ENCODE measurements around the gene GABRG3. TPM values are rescaled to one million over a fixed set of nuclear protein-coding genes. Genes with fewer than 3 reads are reported as not detected.

The GABRG3 gene
- total and polyA plus RNA-seq, 10 of the 15 experiments (the other 5 are each of a cell fraction or from before 2014, with no cell fraction given) = 0.15 TPM; not detected in 9

DNA sequence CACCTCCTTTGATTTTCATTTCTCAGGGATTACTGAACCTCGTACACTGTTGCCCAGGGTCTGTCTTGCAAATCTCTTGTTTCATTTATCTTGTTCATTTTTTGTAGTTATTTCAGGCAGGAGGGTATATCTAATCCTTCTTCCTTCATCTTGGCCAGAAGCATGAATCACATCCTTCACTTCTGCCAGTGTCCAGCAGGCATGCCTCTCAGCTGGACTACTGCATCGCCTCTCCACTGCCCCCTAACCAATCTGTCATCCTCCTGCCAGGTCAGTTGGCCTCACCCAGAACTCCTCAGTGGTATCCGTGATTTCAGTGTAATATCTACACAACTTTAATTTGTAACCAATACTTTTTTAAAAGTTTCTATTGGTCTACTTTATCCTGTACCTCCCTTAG is 297.9 kb downstream of the GABRG3 start:
- no TSS peak for BruUV-seq (replicated peaks)
- H3K79me2 ChIP-seq (ENCODE audit: control insufficient read depth, insufficient read depth, low read length) = no peaks in the 10 kb centered on the region
- H3K27me3 ChIP-seq (replicated peaks in 1 of 2; ENCODE audit: control insufficient read depth in 2 of 2, insufficient read depth in 2 of 2, low read length in 1 of 2) = no peaks in the 10 kb centered on the region
- ChIA-PET CTCF (no interaction called here), POLR2A (no interaction called here), SMC1A (ENCODE audit: uncharacterized antibody, unreplicated experiment) (no interaction called here), RAD21 (ENCODE audit: unreplicated experiment) (no interaction called here)
- no peak overlapping the region for H3K4me2 ChIP-seq (ENCODE audit: control insufficient read depth, insufficient read depth)
- no peaks in the 10 kb centered on the region for H3K4me1 ChIP-seq (ENCODE audit: control insufficient read depth, insufficient read depth, low read length)
- in situ Hi-C loops (cut with MboI) (no loop called here), intact Hi-C loops (cut with micrococcal nuclease; ENCODE audit: unreplicated experiment) (no loop called here)
- no peaks in the 10 kb centered on the region; the same call in 2 of the 3 replicates for H3K9me3 ChIP-seq (replicated peaks; ENCODE audit: control insufficient read depth, insufficient read depth, low read length)
- H3K36me3 ChIP-seq (ENCODE audit: control insufficient read depth in 2 of 2, insufficient read depth in 2 of 2, low read length in 1 of 2) = no peaks in the 10 kb centered on the region
- H4K20me1 ChIP-seq (ENCODE audit: control insufficient read depth, insufficient read depth) = no peaks in the 10 kb centered on the region
- H3K9ac ChIP-seq (ENCODE audit: control insufficient read depth, insufficient read depth, low read length) = no peak overlapping the region
- ATAC-seq = no peak
- WGBS (ENCODE audit: insufficient coverage, insufficient replicate concordance, low lambda C conversion rate, missing lambda C conversion rate) = 0% methylated on average over 3 of the region's 3 CpGs
- no peak overlapping the region for H3K4me3 ChIP-seq
- no peak for DNase-seq (ENCODE audit: low read depth, low spot score)
- no peak for FAIRE-seq
- H3K27ac ChIP-seq (ENCODE audit: control insufficient read depth, insufficient read depth) = no peak overlapping the region
- H2AFZ ChIP-seq (ENCODE audit: control insufficient read depth, low read depth, low read length) = no peak overlapping the region
- TF ChIP-seq IRF4 (IDR thresholded peaks at IDR 0.05; ENCODE audit: low read depth, low read length) (no peak), EP300 (IDR thresholded peaks at IDR 0.05; ENCODE audit: borderline replicate concordance in 1 of 2, control insufficient read depth in 1 of 2, low read depth in 2 of 2, low read length in 2 of 2) (no peak), MXI1 (IDR thresholded peaks at IDR 0.05; ENCODE audit: low read depth, low read length) (no peak), EZH2 (IDR thresholded peaks at IDR 0.05; ENCODE audit: borderline replicate concordance, control insufficient read depth, low read depth, low read length) (no peak), SIX5 (IDR thresholded peaks at IDR 0.05; ENCODE audit: low read depth, low read length, severe bottlenecking) (no peak), ATF7 (IDR thresholded peaks at IDR 0.05; ENCODE audit: low read depth) (no peak), ZZZ3 (IDR thresholded peaks at IDR 0.05; ENCODE audit: control insufficient read depth, insufficient read length, low read depth) (no peak), TCF12 (IDR thresholded peaks at IDR 0.05; ENCODE audit: low read depth, low read length) (no peak)
- TF ChIP-seq, protein P1, sequence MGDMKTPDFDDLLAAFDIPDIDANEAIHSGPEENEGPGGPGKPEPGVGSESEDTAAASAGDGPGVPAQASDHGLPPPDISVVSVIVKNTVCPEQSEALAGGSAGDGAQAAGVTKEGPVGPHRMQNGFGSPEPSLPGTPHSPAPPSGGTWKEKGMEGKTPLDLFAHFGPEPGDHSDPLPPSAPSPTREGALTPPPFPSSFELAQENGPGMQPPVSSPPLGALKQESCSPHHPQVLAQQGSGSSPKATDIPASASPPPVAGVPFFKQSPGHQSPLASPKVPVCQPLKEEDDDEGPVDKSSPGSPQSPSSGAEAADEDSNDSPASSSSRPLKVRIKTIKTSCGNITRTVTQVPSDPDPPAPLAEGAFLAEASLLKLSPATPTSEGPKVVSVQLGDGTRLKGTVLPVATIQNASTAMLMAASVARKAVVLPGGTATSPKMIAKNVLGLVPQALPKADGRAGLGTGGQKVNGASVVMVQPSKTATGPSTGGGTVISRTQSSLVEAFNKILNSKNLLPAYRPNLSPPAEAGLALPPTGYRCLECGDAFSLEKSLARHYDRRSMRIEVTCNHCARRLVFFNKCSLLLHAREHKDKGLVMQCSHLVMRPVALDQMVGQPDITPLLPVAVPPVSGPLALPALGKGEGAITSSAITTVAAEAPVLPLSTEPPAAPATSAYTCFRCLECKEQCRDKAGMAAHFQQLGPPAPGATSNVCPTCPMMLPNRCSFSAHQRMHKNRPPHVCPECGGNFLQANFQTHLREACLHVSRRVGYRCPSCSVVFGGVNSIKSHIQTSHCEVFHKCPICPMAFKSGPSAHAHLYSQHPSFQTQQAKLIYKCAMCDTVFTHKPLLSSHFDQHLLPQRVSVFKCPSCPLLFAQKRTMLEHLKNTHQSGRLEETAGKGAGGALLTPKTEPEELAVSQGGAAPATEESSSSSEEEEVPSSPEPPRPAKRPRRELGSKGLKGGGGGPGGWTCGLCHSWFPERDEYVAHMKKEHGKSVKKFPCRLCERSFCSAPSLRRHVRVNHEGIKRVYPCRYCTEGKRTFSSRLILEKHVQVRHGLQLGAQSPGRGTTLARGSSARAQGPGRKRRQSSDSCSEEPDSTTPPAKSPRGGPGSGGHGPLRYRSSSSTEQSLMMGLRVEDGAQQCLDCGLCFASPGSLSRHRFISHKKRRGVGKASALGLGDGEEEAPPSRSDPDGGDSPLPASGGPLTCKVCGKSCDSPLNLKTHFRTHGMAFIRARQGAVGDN (IDR thresholded peaks at IDR 0.05) = no peak
- TF ChIP-seq, protein P2, sequence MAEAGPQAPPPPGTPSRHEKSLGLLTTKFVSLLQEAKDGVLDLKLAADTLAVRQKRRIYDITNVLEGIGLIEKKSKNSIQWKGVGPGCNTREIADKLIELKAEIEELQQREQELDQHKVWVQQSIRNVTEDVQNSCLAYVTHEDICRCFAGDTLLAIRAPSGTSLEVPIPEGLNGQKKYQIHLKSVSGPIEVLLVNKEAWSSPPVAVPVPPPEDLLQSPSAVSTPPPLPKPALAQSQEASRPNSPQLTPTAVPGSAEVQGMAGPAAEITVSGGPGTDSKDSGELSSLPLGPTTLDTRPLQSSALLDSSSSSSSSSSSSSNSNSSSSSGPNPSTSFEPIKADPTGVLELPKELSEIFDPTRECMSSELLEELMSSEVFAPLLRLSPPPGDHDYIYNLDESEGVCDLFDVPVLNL (IDR thresholded peaks at IDR 0.05; ENCODE audit: low read depth, low read length) = no peak
- TF ChIP-seq, protein P3, sequence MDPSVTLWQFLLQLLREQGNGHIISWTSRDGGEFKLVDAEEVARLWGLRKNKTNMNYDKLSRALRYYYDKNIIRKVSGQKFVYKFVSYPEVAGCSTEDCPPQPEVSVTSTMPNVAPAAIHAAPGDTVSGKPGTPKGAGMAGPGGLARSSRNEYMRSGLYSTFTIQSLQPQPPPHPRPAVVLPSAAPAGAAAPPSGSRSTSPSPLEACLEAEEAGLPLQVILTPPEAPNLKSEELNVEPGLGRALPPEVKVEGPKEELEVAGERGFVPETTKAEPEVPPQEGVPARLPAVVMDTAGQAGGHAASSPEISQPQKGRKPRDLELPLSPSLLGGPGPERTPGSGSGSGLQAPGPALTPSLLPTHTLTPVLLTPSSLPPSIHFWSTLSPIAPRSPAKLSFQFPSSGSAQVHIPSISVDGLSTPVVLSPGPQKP (IDR thresholded peaks at IDR 0.05; ENCODE audit: low read depth, low read length) = no peak
- TF ChIP-seq, protein P4, sequence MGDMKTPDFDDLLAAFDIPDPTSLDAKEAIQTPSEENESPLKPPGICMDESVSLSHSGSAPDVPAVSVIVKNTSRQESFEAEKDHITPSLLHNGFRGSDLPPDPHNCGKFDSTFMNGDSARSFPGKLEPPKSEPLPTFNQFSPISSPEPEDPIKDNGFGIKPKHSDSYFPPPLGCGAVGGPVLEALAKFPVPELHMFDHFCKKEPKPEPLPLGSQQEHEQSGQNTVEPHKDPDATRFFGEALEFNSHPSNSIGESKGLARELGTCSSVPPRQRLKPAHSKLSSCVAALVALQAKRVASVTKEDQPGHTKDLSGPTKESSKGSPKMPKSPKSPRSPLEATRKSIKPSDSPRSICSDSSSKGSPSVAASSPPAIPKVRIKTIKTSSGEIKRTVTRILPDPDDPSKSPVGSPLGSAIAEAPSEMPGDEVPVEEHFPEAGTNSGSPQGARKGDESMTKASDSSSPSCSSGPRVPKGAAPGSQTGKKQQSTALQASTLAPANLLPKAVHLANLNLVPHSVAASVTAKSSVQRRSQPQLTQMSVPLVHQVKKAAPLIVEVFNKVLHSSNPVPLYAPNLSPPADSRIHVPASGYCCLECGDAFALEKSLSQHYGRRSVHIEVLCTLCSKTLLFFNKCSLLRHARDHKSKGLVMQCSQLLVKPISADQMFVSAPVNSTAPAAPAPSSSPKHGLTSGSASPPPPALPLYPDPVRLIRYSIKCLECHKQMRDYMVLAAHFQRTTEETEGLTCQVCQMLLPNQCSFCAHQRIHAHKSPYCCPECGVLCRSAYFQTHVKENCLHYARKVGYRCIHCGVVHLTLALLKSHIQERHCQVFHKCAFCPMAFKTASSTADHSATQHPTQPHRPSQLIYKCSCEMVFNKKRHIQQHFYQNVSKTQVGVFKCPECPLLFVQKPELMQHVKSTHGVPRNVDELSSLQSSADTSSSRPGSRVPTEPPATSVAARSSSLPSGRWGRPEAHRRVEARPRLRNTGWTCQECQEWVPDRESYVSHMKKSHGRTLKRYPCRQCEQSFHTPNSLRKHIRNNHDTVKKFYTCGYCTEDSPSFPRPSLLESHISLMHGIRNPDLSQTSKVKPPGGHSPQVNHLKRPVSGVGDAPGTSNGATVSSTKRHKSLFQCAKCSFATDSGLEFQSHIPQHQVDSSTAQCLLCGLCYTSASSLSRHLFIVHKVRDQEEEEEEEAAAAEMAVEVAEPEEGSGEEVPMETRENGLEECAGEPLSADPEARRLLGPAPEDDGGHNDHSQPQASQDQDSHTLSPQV (IDR thresholded peaks at IDR 0.05) = no peak
- TF ChIP-seq, protein P5, sequence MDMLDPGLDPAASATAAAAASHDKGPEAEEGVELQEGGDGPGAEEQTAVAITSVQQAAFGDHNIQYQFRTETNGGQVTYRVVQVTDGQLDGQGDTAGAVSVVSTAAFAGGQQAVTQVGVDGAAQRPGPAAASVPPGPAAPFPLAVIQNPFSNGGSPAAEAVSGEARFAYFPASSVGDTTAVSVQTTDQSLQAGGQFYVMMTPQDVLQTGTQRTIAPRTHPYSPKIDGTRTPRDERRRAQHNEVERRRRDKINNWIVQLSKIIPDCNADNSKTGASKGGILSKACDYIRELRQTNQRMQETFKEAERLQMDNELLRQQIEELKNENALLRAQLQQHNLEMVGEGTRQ (IDR thresholded peaks at IDR 0.05; ENCODE audit: borderline replicate concordance, low read depth, low read length) = no peak
